H1 (cell line): ENCODE results near the gene CD200.
A peak's percentile ranks its signal among the peaks of the same experiment; 100 is the strongest.

ENCODE experiments used
- CHD2 ChIP-seq: IDR thresholded peaks from 2 replicates; pipeline ENCODE4 v1.6.1; 2012; ENCODE audit warnings: low read length, improper control_type of control experiment
- CTCF ChIP-seq, 3 experiments: IDR thresholded peaks; 1 replicate in 2 of 3; 2 replicates in 1 of 3; pipeline versions ENCODE4 v1.5.1 to v1.6.1; 2011; ENCODE audit warnings: low read length in 3 of 3, mild to moderate bottlenecking in 3 of 3, inconsistent platforms in 2 of 3, low read depth in 1 of 3, moderate library complexity in 1 of 3; ENCODE audit not compliant: insufficient read depth in 1 of 3; ENCODE audit errors: control extremely low read depth in 1 of 3
- E2F6 ChIP-seq: IDR thresholded peaks from 2 replicates; pipeline ENCODE4 v1.6.1; 2012; ENCODE audit warnings: inconsistent platforms

- TF ChIP-seq CTCF (IDR thresholded peaks at IDR 0.05; ENCODE audit: control extremely low read depth in 1 of 3, insufficient read depth in 1 of 3, low read depth in 1 of 3, low read length in 3 of 3) (peak in 2 of 3 experiments; percentile 56 to 80; a peak in 2 of 4 replicates), CHD2 (no peak), E2F6 (no peak)
Measured at GRCh38 chr3:112293368-112294321, 39.3 kb upstream of the CD200 start, which contains the start of gene SLC9C1.
